GM12878 (cell line): Measurements from ENCODE around the gene CCDC112. TPM values are rescaled to one million over a fixed set of nuclear protein-coding genes. Genes with fewer than 3 reads are reported as not detected.

Experiments used
- ATAC-seq: fragments of 200-7000 bp; cut with Tn5 transposase; 3 replicates; pipeline ENCODE4 v1.9.1; 2020; ENCODE audit warnings: mild to moderate bottlenecking, moderate library complexity
- BruUV-seq: library from RNA; stranded (reverse); fragments of 400-500 nt; replicated peaks from 2 replicates; lab custom pipeline; 2021; lab: Mats Ljungman, UMichigan
- CTCF ChIA-PET: fragments of 300-600 bp; sonication (Branson Sonifier 250); formaldehyde crosslinking; extraction: SDS; loops from one replicate; lab custom pipeline; 2021; ENCODE audit warnings: inconsistent platforms; lab: Yijun Ruan, JAX
- POLR2A ChIA-PET: fragments of 350-600 bp; formaldehyde crosslinking; extraction: SDS; loops from one replicate; lab custom pipeline; 2021; ENCODE audit warnings: inconsistent platforms; lab: Charles Lee
- RAD21 ChIA-PET: fragments of 300-600 bp; sonication (Branson Sonifier 250); formaldehyde crosslinking; loops from one replicate; lab custom pipeline; 2023; ENCODE audit warnings: antibody characterized with exemption; ENCODE audit not compliant: unreplicated experiment; lab: Charles Lee
- SMC1A ChIA-PET: fragments of 300-600 bp; sonication (Branson Sonifier 250); formaldehyde crosslinking; loops from one replicate; lab custom pipeline; 2023; ENCODE audit not compliant: unreplicated experiment, uncharacterized antibody; lab: Charles Lee
- DNase-seq: peaks from one replicate; pipeline ENCODE4 v3.0.0-alpha.2; 2011; ENCODE audit warnings: low read depth, low spot score
- FAIRE-seq: peaks from 3 replicates; lab custom pipeline; 2011; peaks lifted over from hg19 to GRCh38; lab: Jason Lieb, UNC
- H2AFZ ChIP-seq: 2 replicates; pipeline ENCODE4 v1.6.0; 2011; ENCODE audit warnings: low read depth, low read length, control low read depth; ENCODE audit not compliant: control insufficient read depth
- H3K27ac ChIP-seq: 2 replicates; pipeline ENCODE4 v1.5.1; 2011; ENCODE audit warnings: control low read depth; ENCODE audit not compliant: control insufficient read depth, insufficient read depth
- H3K27me3 ChIP-seq, 2 experiments: replicated peaks in 1 of 2; 2 replicates each; pipeline versions ENCODE4 v1.6.0 to v1.6.1; 2011; ENCODE audit warnings: low read length in 1 of 2; ENCODE audit not compliant: control insufficient read depth in 2 of 2, insufficient read depth in 2 of 2
- H3K36me3 ChIP-seq, 2 experiments: 2 replicates each; pipeline ENCODE4 v1.5.1; 2011; ENCODE audit warnings: low read length in 1 of 2; ENCODE audit not compliant: control insufficient read depth in 2 of 2, insufficient read depth in 2 of 2
- H3K4me1 ChIP-seq: 2 replicates; pipeline ENCODE4 v1.6.1; 2011; ENCODE audit warnings: mild to moderate bottlenecking, low read length, moderate library complexity, mixed read lengths; ENCODE audit not compliant: control insufficient read depth, insufficient read depth
- H3K4me2 ChIP-seq: 2 replicates; pipeline ENCODE4 v1.6.0; 2011; ENCODE audit warnings: control low read depth; ENCODE audit not compliant: control insufficient read depth, insufficient read depth
- H3K4me3 ChIP-seq: fragments of 200-600 bp; sonication (generic); 2 replicates; pipeline ENCODE4 v1.5.1; 2016
- H3K79me2 ChIP-seq: 2 replicates; pipeline ENCODE4 v1.6.0; 2011; ENCODE audit warnings: low read length; ENCODE audit not compliant: control insufficient read depth, insufficient read depth
- H3K9ac ChIP-seq: 2 replicates; pipeline ENCODE4 v1.8.0; 2011; ENCODE audit warnings: low read length, control low read depth, mixed read lengths; ENCODE audit not compliant: control insufficient read depth, insufficient read depth
- H3K9me3 ChIP-seq: replicated peaks from 3 replicates; pipeline ENCODE4 v1.5.1; 2011; ENCODE audit warnings: mild to moderate bottlenecking, low read length; ENCODE audit not compliant: control insufficient read depth, insufficient read depth
- H4K20me1 ChIP-seq: 2 replicates; pipeline ENCODE4 v1.6.0; 2011; ENCODE audit not compliant: control insufficient read depth, insufficient read depth
- CBX3 ChIP-seq: fragments of 200-600 bp; sonication (generic); IDR thresholded peaks from 2 replicates; pipeline ENCODE4 v1.6.1; 2016; ENCODE audit warnings: low read depth, borderline replicate concordance
- CEBPB ChIP-seq, 2 experiments: fragments of 150-350 bp in 1 of 2; IDR thresholded peaks; 2 replicates each; pipeline ENCODE4 v1.6.1; 2012 to 2014; ENCODE audit warnings: low read depth in 2 of 2, low read length in 2 of 2, borderline replicate concordance in 1 of 2, inconsistent platforms in 1 of 2
- CHD1 ChIP-seq: IDR thresholded peaks from 2 replicates; pipeline ENCODE4 v1.6.1; 2012; ENCODE audit warnings: low read depth, low read length, improper control_type of control experiment
- CREB1 ChIP-seq: IDR thresholded peaks from 2 replicates; pipeline ENCODE4 v1.6.1; 2012; ENCODE audit warnings: low read depth, mild to moderate bottlenecking, inconsistent platforms
- JUNB ChIP-seq: IDR thresholded peaks from 2 replicates; pipeline ENCODE4 v1.6.1; 2016; ENCODE audit warnings: antibody characterized with exemption, mild to moderate bottlenecking
- NR2C1 ChIP-seq: fragments of 450-650 bp; IDR thresholded peaks from 2 replicates; pipeline ENCODE4 v1.6.1; 2017; ENCODE audit warnings: antibody characterized with exemption, mild to moderate bottlenecking, moderate library complexity
- SMARCA5 ChIP-seq: fragments of 450-650 bp; IDR thresholded peaks from 2 replicates; pipeline ENCODE4 v1.6.1; 2017; ENCODE audit warnings: mild to moderate bottlenecking
- SP1 ChIP-seq: IDR thresholded peaks from one replicate; pipeline ENCODE4 v1.6.1; 2011; ENCODE audit warnings: low read depth, low read length
- TCF7 ChIP-seq: IDR thresholded peaks from 2 replicates; pipeline ENCODE4 v1.6.1; 2014; ENCODE audit warnings: antibody characterized with exemption, borderline replicate concordance
- YBX1 ChIP-seq: fragments of 450-650 bp; IDR thresholded peaks from 2 replicates; pipeline ENCODE4 v1.6.1; 2016; ENCODE audit warnings: antibody characterized with exemption
- WGBS: methylation state at CpG from one replicate; pipeline ENCODE4 v1.1.6; 2016; ENCODE audit warnings: low lambda C conversion rate; ENCODE audit not compliant: insufficient replicate concordance, insufficient coverage; ENCODE audit errors: missing lambda C conversion rate; 5-methylcytosine and 5-hydroxymethylcytosine counted together
- in situ Hi-C: fragments of 300-500 bp; cut with MboI; formaldehyde crosslinking; loops from 9 replicates; pipeline ENCODE4 v1.14.3; 2018; ENCODE audit warnings: mixed read lengths
- intact Hi-C: fragments of 100-400 bp; cut with micrococcal nuclease; formaldehyde crosslinking; loops from one replicate; pipeline ENCODE4 v1.14.2; 2022; ENCODE audit not compliant: unreplicated experiment
- polyA plus RNA-seq, 11 experiments: library from polyadenylated mRNA; depleted of rRNA in 4 of 11; unstranded in 6 of 11; stranded (reverse) in 5 of 11; fragments of >200 nt; fragmentation: Nextera tagmentation in 4 of 11; fragmentation: Illumina TruSeq in 1 of 11; extraction: Ambion mirVana in 4 of 11; extraction: Trizol in 1 of 11; gene quantifications; 1 replicate in 1 of 11; 2 replicates in 10 of 11; pipeline versions ENCODE4 v1.2.1 to v1.2.3, GENCODE V29; 2011 to 2016; ENCODE audit warnings: inconsistent platforms in 2 of 11, missing spikeins in 2 of 11, low read depth in 1 of 11
- total RNA-seq, 4 experiments: library from RNA; depleted of rRNA in 3 of 4; stranded (reverse); fragments of >200 nt in 3 of 4; fragmentation: Illumina TruSeq in 1 of 4; extraction: Trizol in 1 of 4; gene quantifications; 2 replicates each; pipeline versions ENCODE4 v1.2.1 to v1.2.3, GENCODE V29; 2013 to 2021
- TF ChIP-seq, protein P1 (sequence below): fragments of 150-350 bp; IDR thresholded peaks from 2 replicates; pipeline ENCODE4 v1.6.1; 2014; ENCODE audit warnings: mild to moderate bottlenecking, low read depth, low read length

The CCDC112 gene
- total and polyA plus RNA-seq, 10 of the 15 experiments (the other 5 are each of a cell fraction or from before 2014, with no cell fraction given) = 0.12 to 2.0 (median 0.58) TPM

DNA sequence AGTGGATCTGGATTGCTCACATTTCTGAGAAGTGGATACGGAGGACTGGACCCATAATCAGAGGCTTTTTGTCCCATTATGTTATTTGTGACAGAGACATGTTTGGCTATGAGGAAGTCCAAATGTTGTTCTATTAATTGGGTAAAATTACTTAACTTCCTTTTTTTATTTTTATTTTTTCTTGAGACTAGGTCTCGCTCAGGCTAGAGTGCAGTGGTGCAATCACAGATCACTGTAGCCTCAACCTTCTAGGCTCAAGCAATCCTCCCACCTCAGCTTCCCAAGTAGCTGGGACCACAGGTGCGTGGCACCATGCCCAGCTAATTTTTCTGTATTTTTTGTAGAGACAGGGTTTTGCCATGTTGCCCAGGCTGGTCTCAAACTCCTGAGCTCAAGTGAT lies 21.9 kb downstream of the CCDC112 start (continued):
- TF ChIP-seq SP1 = no peak
- TF ChIP-seq JUNB = no peak

DNA sequence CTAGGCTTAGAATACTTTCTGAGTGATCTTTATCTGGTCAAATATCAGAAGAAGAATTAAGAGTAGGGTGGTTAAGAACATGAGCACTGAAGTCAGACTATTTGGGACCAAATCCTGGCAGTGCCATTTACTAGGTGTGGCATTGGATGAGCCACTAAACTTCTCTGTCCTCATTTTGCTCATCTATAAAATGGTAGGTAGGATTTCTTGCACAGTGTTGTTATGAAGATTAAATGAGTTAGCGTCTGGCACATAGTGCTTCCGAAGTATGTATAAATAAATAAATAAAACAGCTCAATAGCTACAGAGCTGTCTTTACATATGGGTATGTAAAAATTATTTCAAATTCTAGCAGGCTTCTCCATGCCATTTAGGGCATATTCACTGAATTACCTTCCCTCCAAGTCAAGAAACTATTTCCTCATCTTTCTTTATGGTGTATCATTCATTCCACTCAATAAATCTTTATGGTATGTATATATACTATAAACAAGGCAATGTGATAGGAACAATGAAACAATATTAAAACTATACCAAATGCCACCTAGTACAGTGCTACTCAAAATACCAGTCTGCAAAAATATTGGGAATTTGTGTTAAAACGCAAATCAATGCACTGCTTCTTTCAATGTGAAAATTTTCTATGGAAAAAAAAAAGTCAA lies 24.0 kb downstream of the CCDC112 start:
- ChIA-PET SMC1A (interaction anchor here (2.6 kb wide), 1 partner anchor 9 kb away, joined by 11 read pairs; the partner anchor contains the start of gene PGGT1B), CTCF (interaction anchor here (2.0 kb wide), 1 partner anchor 175 kb away, joined by 4 read pairs; no protein-coding TSS in a partner anchor), POLR2A (no interaction called here)
- in situ Hi-C loops = no loop called here
- no peaks in the 10 kb centered on the region for H3K9me3 ChIP-seq
- no peaks in the 10 kb centered on the region for H3K27me3 ChIP-seq
- no peaks in the 10 kb centered on the region for H3K4me1 ChIP-seq
- no peaks in the 10 kb centered on the region for H4K20me1 ChIP-seq
- no peak overlapping the region for H3K4me2 ChIP-seq
- no peak overlapping the region for H2AFZ ChIP-seq
- BruUV-seq = no TSS peak
- no peak for ATAC-seq
- 84% methylated on average over 3 of the region's 3 CpGs for WGBS
- H3K27ac ChIP-seq = no peak overlapping the region
- TF ChIP-seq CBX3 (no peak), CEBPB (IDR thresholded peaks at IDR 0.05; ENCODE audit: borderline replicate concordance in 1 of 2, low read depth in 2 of 2, low read length in 2 of 2) (no peak), CHD1 (no peak), TCF7 (no peak), CREB1 (no peak), SMARCA5 (no peak), YBX1 (no peak), NR2C1 (no peak)
- TF ChIP-seq, protein P1, sequence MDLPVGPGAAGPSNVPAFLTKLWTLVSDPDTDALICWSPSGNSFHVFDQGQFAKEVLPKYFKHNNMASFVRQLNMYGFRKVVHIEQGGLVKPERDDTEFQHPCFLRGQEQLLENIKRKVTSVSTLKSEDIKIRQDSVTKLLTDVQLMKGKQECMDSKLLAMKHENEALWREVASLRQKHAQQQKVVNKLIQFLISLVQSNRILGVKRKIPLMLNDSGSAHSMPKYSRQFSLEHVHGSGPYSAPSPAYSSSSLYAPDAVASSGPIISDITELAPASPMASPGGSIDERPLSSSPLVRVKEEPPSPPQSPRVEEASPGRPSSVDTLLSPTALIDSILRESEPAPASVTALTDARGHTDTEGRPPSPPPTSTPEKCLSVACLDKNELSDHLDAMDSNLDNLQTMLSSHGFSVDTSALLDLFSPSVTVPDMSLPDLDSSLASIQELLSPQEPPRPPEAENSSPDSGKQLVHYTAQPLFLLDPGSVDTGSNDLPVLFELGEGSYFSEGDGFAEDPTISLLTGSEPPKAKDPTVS = no peak
- TF ChIP-seq, all 136 proteins: peak for 0
- no peak overlapping the region for H3K9ac ChIP-seq
- H3K79me2 ChIP-seq = no peaks in the 10 kb centered on the region
- FAIRE-seq (no peak), DNase-seq (no peak)
- intact Hi-C loops = no loop called here
- no peaks in the 10 kb centered on the region for H3K36me3 ChIP-seq
- no peak overlapping the region for H3K4me3 ChIP-seq
- RAD21 ChIA-PET = no interaction called here
